ENCODE data around the gene C1orf21. TPM values are rescaled to one million over a fixed set of nuclear protein-coding genes. Genes with fewer than 3 reads are reported as not detected.

The C1orf21 gene
- total RNA-seq, 1 experiment from 2014 or later: 0.15 TPM

DNA sequence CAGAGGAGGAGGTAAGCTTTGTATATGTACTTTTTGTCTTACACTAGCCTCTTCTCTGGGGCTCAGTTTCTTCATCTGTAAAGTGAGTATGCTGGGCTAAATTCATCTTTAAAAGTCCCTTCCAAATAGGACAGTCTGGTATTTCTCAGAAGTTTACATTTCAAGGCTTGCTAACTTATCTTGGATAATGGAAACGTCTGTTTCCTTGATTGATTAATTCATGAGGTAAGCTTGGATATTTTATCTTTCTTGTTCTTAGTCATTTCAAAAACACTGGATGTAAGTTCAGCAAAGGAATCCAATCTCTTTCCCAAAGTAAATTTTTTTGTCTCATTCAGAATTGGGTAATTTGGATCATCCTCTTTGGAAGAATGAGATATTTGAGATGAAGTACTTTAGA is 256.8 kb downstream of the C1orf21 start:
- H3K4me3 ChIP-seq (ENCODE audit: low read depth in 2 of 2, low read length in 2 of 2): no peak overlapping the region
- H3K4me1 ChIP-seq (ENCODE audit: control insufficient read depth, insufficient read depth, low read length): no peaks in the 10 kb centered on the region
- ChIA-PET POLR2A (no interaction called here), CTCF (no interaction called here)
- TF ChIP-seq TCF7L2 (IDR thresholded peaks at IDR 0.05; ENCODE audit: low read depth, low read length): no peak
- TF ChIP-seq, protein P1, sequence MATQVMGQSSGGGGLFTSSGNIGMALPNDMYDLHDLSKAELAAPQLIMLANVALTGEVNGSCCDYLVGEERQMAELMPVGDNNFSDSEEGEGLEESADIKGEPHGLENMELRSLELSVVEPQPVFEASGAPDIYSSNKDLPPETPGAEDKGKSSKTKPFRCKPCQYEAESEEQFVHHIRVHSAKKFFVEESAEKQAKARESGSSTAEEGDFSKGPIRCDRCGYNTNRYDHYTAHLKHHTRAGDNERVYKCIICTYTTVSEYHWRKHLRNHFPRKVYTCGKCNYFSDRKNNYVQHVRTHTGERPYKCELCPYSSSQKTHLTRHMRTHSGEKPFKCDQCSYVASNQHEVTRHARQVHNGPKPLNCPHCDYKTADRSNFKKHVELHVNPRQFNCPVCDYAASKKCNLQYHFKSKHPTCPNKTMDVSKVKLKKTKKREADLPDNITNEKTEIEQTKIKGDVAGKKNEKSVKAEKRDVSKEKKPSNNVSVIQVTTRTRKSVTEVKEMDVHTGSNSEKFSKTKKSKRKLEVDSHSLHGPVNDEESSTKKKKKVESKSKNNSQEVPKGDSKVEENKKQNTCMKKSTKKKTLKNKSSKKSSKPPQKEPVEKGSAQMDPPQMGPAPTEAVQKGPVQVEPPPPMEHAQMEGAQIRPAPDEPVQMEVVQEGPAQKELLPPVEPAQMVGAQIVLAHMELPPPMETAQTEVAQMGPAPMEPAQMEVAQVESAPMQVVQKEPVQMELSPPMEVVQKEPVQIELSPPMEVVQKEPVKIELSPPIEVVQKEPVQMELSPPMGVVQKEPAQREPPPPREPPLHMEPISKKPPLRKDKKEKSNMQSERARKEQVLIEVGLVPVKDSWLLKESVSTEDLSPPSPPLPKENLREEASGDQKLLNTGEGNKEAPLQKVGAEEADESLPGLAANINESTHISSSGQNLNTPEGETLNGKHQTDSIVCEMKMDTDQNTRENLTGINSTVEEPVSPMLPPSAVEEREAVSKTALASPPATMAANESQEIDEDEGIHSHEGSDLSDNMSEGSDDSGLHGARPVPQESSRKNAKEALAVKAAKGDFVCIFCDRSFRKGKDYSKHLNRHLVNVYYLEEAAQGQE (IDR thresholded peaks at IDR 0.05; ENCODE audit: insufficient read depth in 1 of 2, low read depth in 2 of 2, low read length in 1 of 2): no peak
- TF ChIP-seq SIN3A (IDR thresholded peaks at IDR 0.05; ENCODE audit: borderline replicate concordance, insufficient read depth, low read depth, low read length): no peak
- TF ChIP-seq POLR2AphosphoS5 (IDR thresholded peaks at IDR 0.05; ENCODE audit: low read depth, low read length): no peak
- TF ChIP-seq, protein P2, sequence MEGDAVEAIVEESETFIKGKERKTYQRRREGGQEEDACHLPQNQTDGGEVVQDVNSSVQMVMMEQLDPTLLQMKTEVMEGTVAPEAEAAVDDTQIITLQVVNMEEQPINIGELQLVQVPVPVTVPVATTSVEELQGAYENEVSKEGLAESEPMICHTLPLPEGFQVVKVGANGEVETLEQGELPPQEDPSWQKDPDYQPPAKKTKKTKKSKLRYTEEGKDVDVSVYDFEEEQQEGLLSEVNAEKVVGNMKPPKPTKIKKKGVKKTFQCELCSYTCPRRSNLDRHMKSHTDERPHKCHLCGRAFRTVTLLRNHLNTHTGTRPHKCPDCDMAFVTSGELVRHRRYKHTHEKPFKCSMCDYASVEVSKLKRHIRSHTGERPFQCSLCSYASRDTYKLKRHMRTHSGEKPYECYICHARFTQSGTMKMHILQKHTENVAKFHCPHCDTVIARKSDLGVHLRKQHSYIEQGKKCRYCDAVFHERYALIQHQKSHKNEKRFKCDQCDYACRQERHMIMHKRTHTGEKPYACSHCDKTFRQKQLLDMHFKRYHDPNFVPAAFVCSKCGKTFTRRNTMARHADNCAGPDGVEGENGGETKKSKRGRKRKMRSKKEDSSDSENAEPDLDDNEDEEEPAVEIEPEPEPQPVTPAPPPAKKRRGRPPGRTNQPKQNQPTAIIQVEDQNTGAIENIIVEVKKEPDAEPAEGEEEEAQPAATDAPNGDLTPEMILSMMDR (IDR thresholded peaks at IDR 0.05): no peak
- ATAC-seq (no peak), DNase-seq (ENCODE audit: low read depth, low spot score) (no peak)
- no peak overlapping the region for H3K27ac ChIP-seq (ENCODE audit: low read length)
- no peaks in the 10 kb centered on the region for H3K9me3 ChIP-seq (ENCODE audit: control insufficient read depth, insufficient read depth, low read depth, low read length)
- intact Hi-C loops (cut with micrococcal nuclease; ENCODE audit: unreplicated experiment): no loop called here
- no peaks in the 10 kb centered on the region for H3K27me3 ChIP-seq (ENCODE audit: control insufficient read depth, insufficient read depth, low read length)
- H3K36me3 ChIP-seq (ENCODE audit: control insufficient read depth, insufficient read depth, low read length): no peaks in the 10 kb centered on the region
- in situ Hi-C loops (cut with HindIII; ENCODE audit: low pct_unique_long_range_greater_than_20kb, low sequenced_read_pairs): no loop called here
- no TSS peak for BruUV-seq (replicated peaks)

DNA sequence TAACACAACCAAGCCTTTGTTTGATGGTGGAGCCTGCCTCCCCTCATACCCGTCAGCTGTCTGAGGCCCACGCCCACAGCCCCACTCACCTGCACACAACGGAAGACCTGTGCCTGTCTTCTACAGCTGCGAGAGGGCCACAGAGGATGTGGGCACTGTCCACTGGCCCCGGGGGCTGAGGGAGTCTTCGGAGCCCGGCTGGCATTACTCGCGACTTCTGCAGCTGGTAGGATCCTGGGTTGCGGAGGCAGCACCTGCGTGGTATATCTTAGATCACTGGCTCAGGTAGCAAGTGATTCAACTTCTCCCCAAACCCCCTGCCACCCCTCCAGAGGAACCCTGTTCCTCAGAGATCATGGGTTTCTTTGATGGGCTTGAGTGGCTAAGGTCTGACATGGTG is 257.9 kb downstream of the C1orf21 start:
- ChIA-PET POLR2A (no interaction called here), CTCF (no interaction called here)
- H3K27me3 ChIP-seq (ENCODE audit: control insufficient read depth, insufficient read depth, low read length): no peaks in the 10 kb centered on the region
- H3K4me3 ChIP-seq (ENCODE audit: low read depth in 2 of 2, low read length in 2 of 2): no peak overlapping the region
- BruUV-seq (replicated peaks): no TSS peak
- ATAC-seq (no peak), DNase-seq (ENCODE audit: low read depth, low spot score) (no peak)
- TF ChIP-seq POLR2AphosphoS5 (IDR thresholded peaks at IDR 0.05; ENCODE audit: low read depth, low read length) (no peak), TCF7L2 (IDR thresholded peaks at IDR 0.05; ENCODE audit: low read depth, low read length) (no peak), SIN3A (IDR thresholded peaks at IDR 0.05; ENCODE audit: borderline replicate concordance, insufficient read depth, low read depth, low read length) (no peak)
- TF ChIP-seq, protein P1 (IDR thresholded peaks at IDR 0.05; ENCODE audit: insufficient read depth in 1 of 2, low read depth in 2 of 2, low read length in 1 of 2): no peak
- TF ChIP-seq, protein P2 (IDR thresholded peaks at IDR 0.05): no peak
- in situ Hi-C loops (cut with HindIII; ENCODE audit: low pct_unique_long_range_greater_than_20kb, low sequenced_read_pairs) (no loop called here), intact Hi-C loops (cut with micrococcal nuclease; ENCODE audit: unreplicated experiment) (no loop called here)
- no peaks in the 10 kb centered on the region for H3K9me3 ChIP-seq (ENCODE audit: control insufficient read depth, insufficient read depth, low read depth, low read length)
- H3K4me1 ChIP-seq (ENCODE audit: control insufficient read depth, insufficient read depth, low read length): no peaks in the 10 kb centered on the region
- H3K27ac ChIP-seq (ENCODE audit: low read length): no peak overlapping the region
- H3K36me3 ChIP-seq (ENCODE audit: control insufficient read depth, insufficient read depth, low read length): no peaks in the 10 kb centered on the region

Measured in Panc1 (cell line).